ENCODE data around the gene DNAAF1. TPM values are rescaled to one million over a fixed set of nuclear protein-coding genes. Genes with fewer than 3 reads are reported as not detected.
"Not testable (repeated sequence)": the region's sequence is repeated elsewhere in the genome, so short reads cannot be mapped to it uniquely, and the experiment has no call there.

Gene DNAAF1
- total RNA-seq, 4 donors from 2014 or later = 0.20 to 1.1 (median 0.90) TPM; not detected in 1

- TF ChIP-seq CTCF (IDR thresholded peaks at IDR 0.05) (no peak), POLR2A (IDR thresholded peaks at IDR 0.05) (no peak), EP300 (IDR thresholded peaks at IDR 0.05) (no peak)
- peaks cover 0 to 61% (median 3%) of the 10 kb centered on the region in 4 donors for H3K4me1 ChIP-seq
- no peak overlapping the region for H3K27ac ChIP-seq
- H3K36me3 ChIP-seq = peaks cover 0 to 29% (median 0%) of the 10 kb centered on the region in 3 donors
- no peak overlapping the region for H3K4me3 ChIP-seq
- H3K9me3 ChIP-seq = no peaks in the 10 kb centered on the region
- no peaks in the 10 kb centered on the region for H3K27me3 ChIP-seq
- 69 to 70% methylated on average over 6 of the region's 6 CpGs for WGBS, 2 donors
- no peak for DNase-seq (ENCODE audit: low spot score in 2 of 2)
These were observed 35.3 kb upstream of the DNAAF1 start for GRCh38 chr16:84109598-84110335.

GRCh38 chr16:84110527-84110926 is 34.6 kb upstream of the DNAAF1 start:
- Histone ChIP-seq H3K4me1 (peaks cover 0 to 63% (median 6%) of the 10 kb centered on the region in 4 donors), H3K36me3 (peaks cover 0 to 29% (median 0%) of the 10 kb centered on the region in 3 donors), H3K9me3 (no peaks in the 10 kb centered on the region), H3K27ac (no peak overlapping the region), H3K4me3 (no peak overlapping the region), H3K27me3 (no peaks in the 10 kb centered on the region)
- no peak for DNase-seq (ENCODE audit: low spot score in 2 of 2)
- WGBS, 2 donors = 63 to 79% methylated on average over 3 of the region's 3 CpGs
- TF ChIP-seq EP300 (IDR thresholded peaks at IDR 0.05) (no peak), CTCF (IDR thresholded peaks at IDR 0.05) (no peak), POLR2A (IDR thresholded peaks at IDR 0.05) (no peak)

GRCh38 chr16:84111525-84111924 is 33.6 kb upstream of the DNAAF1 start:
- peaks cover 0 to 25% (median 0%) of the 10 kb centered on the region in 3 donors for H3K36me3 ChIP-seq
- 63 to 68% methylated on average over 3 of the region's 3 CpGs for whole genome bisulfite sequencing, 2 donors
- no peak for DNase-seq (ENCODE audit: low spot score in 2 of 2)
- H3K9me3 ChIP-seq = no peaks in the 10 kb centered on the region
- H3K27ac ChIP-seq = no peak overlapping the region
- H3K4me1 ChIP-seq = peaks cover 0 to 57% (median 8%) of the 10 kb centered on the region in 4 donors
- TF ChIP-seq EP300 (IDR thresholded peaks at IDR 0.05) (no peak), POLR2A (IDR thresholded peaks at IDR 0.05) (no peak), CTCF (IDR thresholded peaks at IDR 0.05) (no peak)
- no peaks in the 10 kb centered on the region for H3K27me3 ChIP-seq
- H3K4me3 ChIP-seq = no peak overlapping the region

GRCh38 chr16:84111949-84112348 is 33.2 kb upstream of the DNAAF1 start:
- not testable (repeated sequence) for H3K27ac ChIP-seq
- 87 to 89% methylated on average over 3 of the region's 3 CpGs for WGBS, 2 donors
- H3K4me1 ChIP-seq = peaks cover 0 to 53% (median 8%) of the 10 kb centered on the region in 4 donors

GRCh38 chr16:84115919-84116719 is 29.0 kb upstream of the DNAAF1 start:
- TF ChIP-seq CTCF (IDR thresholded peaks at IDR 0.05) (peak in 2 of 5 experiments; percentile 8 to 31), EP300 (IDR thresholded peaks at IDR 0.05) (no peak)
- no peak for DNase-seq (ENCODE audit: low spot score in 2 of 2)
- no peaks in the 10 kb centered on the region for H3K9me3 ChIP-seq
- H3K36me3 ChIP-seq = peaks cover 0 to 3% (median 0%) of the 10 kb centered on the region in 3 donors
- 1 to 4% methylated on average over 32 to 33 of the region's 57 CpGs for WGBS, 2 donors
- peaks cover 0 to 46% (median 12%) of the 10 kb centered on the region in 4 donors for H3K4me1 ChIP-seq
- H3K4me3 ChIP-seq = peak overlapping the region; percentile 79 to 99 (median 86)
- no peaks in the 10 kb centered on the region for H3K27me3 ChIP-seq
- H3K27ac ChIP-seq = peak overlapping the region; percentile 86 to 97 (median 92)

More at GRCh38 chr16:84111949-84112348, 33.2 kb upstream of the DNAAF1 start:
- peaks cover 0 to 20% (median 0%) of the 10 kb centered on the region in 3 donors for H3K36me3 ChIP-seq
- H3K9me3 ChIP-seq; H3K27me3 ChIP-seq; DNase-seq (ENCODE audit: low spot score in 2 of 2); H3K4me3 ChIP-seq: not testable (repeated sequence)

All from tibial nerve (tissue), 4 donors.